ENCODE measurements around the gene KLC3.
"Not testable (repeated sequence)": the region's sequence is repeated elsewhere in the genome, so short reads cannot be mapped to it uniquely, and the experiment has no call there.

Gene KLC3

GRCh38 chr19:45312285-45312684 lies 28.3 kb upstream of the KLC3 start:
- DNase-seq (ENCODE audit: low read depth, low spot score); H3K4me3 ChIP-seq (ENCODE audit: low read length): not testable (repeated sequence)

DNA sequence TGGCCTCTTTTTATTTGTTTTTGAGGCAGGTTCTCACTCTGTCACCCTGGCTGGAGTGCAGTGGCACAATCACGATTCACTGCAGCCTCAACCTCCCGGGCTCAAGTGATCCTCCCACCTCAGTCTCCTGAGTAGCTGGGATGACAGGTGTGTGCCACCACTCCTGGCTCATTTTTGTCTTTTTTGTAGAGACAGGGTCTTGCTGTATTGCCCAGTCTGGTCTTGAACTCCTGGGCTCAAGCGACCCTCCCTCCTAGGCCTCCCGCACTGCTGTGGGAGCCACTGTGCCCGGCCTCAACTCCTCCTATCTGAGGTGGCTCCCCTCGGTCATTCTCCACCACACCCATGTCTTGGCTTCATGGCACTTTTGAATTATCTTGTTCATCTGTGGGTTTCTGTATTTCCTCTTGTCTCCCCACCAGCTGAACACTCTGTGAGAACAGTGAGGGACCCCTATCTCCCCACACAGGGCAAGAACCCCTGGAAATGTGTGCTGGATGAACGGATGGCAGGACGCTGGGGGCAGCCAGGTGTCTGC lies 25.8 kb upstream of the KLC3 start:
- H3K4me3 ChIP-seq (ENCODE audit: low read length): no peak overlapping the region
- no peak for DNase-seq (ENCODE audit: low read depth, low spot score)

- H3K4me3 ChIP-seq (ENCODE audit: low read length): no peak overlapping the region
- DNase-seq (ENCODE audit: low read depth, low spot score): no peak
Observed at GRCh38 chr19:45315304-45315703, 25.2 kb upstream of the KLC3 start.

- H3K4me3 ChIP-seq (ENCODE audit: low read length): no peak overlapping the region
Observed at GRCh38 chr19:45320997-45321775, 19.4 kb upstream of the KLC3 start.

GRCh38 chr19:45321848-45322247 lies 18.7 kb upstream of the KLC3 start:
- no peak for DNase-seq (ENCODE audit: low read depth, low spot score)
- H3K4me3 ChIP-seq (ENCODE audit: low read length): no peak overlapping the region

More at GRCh38 chr19:45320997-45321775, 19.4 kb upstream of the KLC3 start:
- DNase-seq (ENCODE audit: low read depth, low spot score): no peak

- peak; percentile 57 for DNase-seq (ENCODE audit: low read depth, low spot score)
- no peak overlapping the region for H3K4me3 ChIP-seq (ENCODE audit: low read length)
Observed at GRCh38 chr19:45322311-45322710, 18.2 kb upstream of the KLC3 start.

DNA sequence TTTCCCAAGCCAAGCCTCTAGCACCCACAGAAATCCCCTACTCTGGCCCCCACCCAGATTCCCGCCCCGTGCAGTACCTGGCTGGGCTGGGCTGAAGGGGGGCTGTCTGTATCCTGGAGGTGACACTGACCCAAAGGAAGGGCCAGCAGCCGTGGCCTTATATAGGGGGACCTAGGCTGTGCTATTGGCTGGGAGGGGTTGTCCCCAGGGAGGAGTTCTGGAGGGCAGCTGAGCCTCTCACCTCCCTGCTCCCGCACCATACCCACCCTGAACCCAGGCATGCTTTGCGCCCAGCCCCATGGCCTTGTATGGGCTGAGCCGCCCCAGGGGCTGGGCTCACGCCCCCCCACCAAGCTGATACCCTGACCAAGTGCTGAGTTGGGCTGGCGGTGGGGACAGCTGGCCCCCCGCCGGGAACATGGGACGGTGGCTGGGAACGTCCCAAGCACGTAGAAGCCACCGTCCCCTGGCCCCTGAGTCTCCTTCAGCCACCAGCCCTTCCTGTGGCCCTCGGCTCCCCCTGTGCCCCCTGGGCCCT lies 17.7 kb upstream of the KLC3 start, which contains the start of gene CKM:
TSS of gene CKM (minus strand) at position 132 of the 538 bp plus-strand sequence. CDS start 3,162 bp downstream, outside the sequence.
- H3K4me3 ChIP-seq (ENCODE audit: low read length): no peak within 1 kb of the TSS
- DNase-seq (ENCODE audit: low read depth, low spot score): no peak

GRCh38 chr19:45323671-45324081 lies 16.9 kb upstream of the KLC3 start:
- no peak for DNase-seq (ENCODE audit: low read depth, low spot score)
- no peak overlapping the region for H3K4me3 ChIP-seq (ENCODE audit: low read length)

- DNase-seq (ENCODE audit: low read depth, low spot score): no peak
- no peak overlapping the region for H3K4me3 ChIP-seq (ENCODE audit: low read length)
Observed at GRCh38 chr19:45324349-45324907, 16.1 kb upstream of the KLC3 start.

- DNase-seq (ENCODE audit: low read depth, low spot score): no peak
- no peak overlapping the region for H3K4me3 ChIP-seq (ENCODE audit: low read length)
Observed at GRCh38 chr19:45327404-45328143, 13.0 kb upstream of the KLC3 start.

- DNase-seq (ENCODE audit: low read depth, low spot score): no peak
- H3K4me3 ChIP-seq (ENCODE audit: low read length): no peak overlapping the region
Observed at GRCh38 chr19:45331411-45331810, 9.1 kb upstream of the KLC3 start.

DNA sequence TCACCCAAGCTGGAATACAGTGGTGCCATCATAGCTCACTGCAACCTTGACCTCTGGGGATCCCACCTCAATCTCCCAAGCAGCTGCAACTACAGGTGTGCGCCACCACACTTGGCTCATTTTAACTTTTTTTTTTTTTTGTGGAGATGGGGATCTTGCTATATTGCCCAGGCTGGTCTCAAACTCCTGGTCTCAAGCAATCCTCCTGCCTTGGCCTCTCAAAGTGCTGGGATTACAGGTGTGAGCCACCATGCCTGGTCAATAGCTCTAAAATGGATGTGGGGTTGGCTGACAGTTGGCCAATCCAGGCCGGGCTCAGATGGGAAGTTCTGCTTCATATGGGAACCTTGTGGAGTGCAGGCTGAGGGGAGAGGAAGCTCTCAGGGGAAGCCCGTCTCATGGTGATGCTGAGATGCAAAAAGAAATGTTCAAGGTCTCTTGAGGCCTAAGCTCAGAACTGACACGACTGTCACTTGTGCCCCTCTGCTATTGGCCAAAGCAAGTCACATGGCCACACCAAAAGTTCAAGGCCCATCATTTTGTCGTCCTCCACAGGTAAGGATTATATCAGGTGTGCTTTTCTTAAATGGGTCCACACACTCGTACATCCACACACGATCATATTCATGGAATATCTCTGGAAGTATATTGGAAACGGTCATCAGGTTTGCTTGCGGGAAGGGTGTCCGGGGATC lies 6.8 kb upstream of the KLC3 start:
- no peak for DNase-seq (ENCODE audit: low read depth, low spot score)

GRCh38 chr19:45334881-45335280 lies 5.7 kb upstream of the KLC3 start:
- not testable (repeated sequence) for H3K4me3 ChIP-seq (ENCODE audit: low read length); DNase-seq (ENCODE audit: low read depth, low spot score)

More for the DNA sequence above, 6.8 kb upstream of the KLC3 start:
- H3K4me3 ChIP-seq (ENCODE audit: low read length): no peak overlapping the region

DNA sequence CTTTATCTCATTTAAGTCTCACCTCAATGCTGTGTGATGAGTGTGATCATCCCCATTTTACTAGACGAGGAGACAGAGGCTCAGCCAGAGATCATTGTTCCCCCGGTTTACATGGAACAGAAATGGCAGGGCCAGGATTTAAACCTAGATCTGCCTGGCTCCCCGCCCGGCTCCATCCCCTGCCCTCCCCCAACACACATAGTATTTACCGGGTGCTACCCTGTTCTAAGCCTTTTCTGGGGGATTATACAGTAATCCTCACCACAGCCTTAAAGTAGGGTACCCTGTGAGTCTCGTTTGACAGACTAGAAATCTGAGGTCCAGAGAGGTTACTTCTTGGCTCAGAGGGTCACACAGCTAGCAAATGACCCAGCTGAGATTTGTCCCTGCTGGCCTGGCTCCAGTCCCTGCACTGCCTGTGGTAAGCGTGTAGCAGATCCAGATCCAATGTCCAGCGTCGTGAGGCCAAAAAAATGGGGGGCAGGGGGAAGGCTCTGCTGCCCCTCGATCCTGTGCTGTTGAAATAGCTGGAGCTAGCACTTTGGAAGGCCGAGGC lies 3.8 kb upstream of the KLC3 start:
- DNase-seq (ENCODE audit: low read depth, low spot score): no peak

GRCh38 chr19:45339629-45340028 lies 921 bp upstream of the KLC3 start:
- no peak for DNase-seq (ENCODE audit: low read depth, low spot score)
- H3K4me3 ChIP-seq (ENCODE audit: low read length): no peak overlapping the region

More for the DNA sequence above, 3.8 kb upstream of the KLC3 start:
- H3K4me3 ChIP-seq (ENCODE audit: low read length): no peak overlapping the region

- no peak overlapping the region for H3K4me3 ChIP-seq (ENCODE audit: low read length)
- DNase-seq (ENCODE audit: low read depth, low spot score): no peak
Observed at GRCh38 chr19:45340899-45341453, 426 bp downstream of the KLC3 start.

GRCh38 chr19:45342911-45343310 lies 2.4 kb downstream of the KLC3 start:
- DNase-seq (ENCODE audit: low read depth, low spot score): no peak
- H3K4me3 ChIP-seq (ENCODE audit: low read length): no peak overlapping the region
